ENCODE measurements around the gene ATG13.

- TF ChIP-seq CTCF (IDR thresholded peaks at IDR 0.05; ENCODE audit: low read length) (peak; percentile 79), EZH2phosphoT487 (IDR thresholded peaks at IDR 0.05; ENCODE audit: low read length) (no peak)
Observed at GRCh38 chr11:46617134-46617971, at the start of gene ATG13, which contains the start of gene HARBI1.

Measured in MM.1S (cell line).